ENCODE measurements around the gene ZMAT3.
"Not testable (repeated sequence)": the region's sequence is repeated elsewhere in the genome, so short reads cannot be mapped to it uniquely, and the experiment has no call there.

Gene ZMAT3

GRCh38 chr3:179038216-179038898 is 33.3 kb downstream of the ZMAT3 start:
- Histone ChIP-seq H3K27me3 (ENCODE audit: insufficient read depth, poor library complexity, severe bottlenecking) (no peaks in the 10 kb centered on the region), H3K27ac (ENCODE audit: poor library complexity, severe bottlenecking) (peak overlapping the region; percentile 50), H3K9me3 (ENCODE audit: severe bottlenecking) (no peaks in the 10 kb centered on the region), H3K4me3 (ENCODE audit: severe bottlenecking) (no peak overlapping the region), H3K36me3 (ENCODE audit: low read depth) (no peaks in the 10 kb centered on the region), H3K4me1 (ENCODE audit: insufficient read depth, poor library complexity, severe bottlenecking) (peaks cover 11% of the 10 kb centered on the region)
- no peak for TF ChIP-seq CTCF (IDR thresholded peaks at IDR 0.05; ENCODE audit: poor library complexity, severe bottlenecking)
- no peak for DNase-seq (ENCODE audit: low spot score)
- ATAC-seq (ENCODE audit: low read depth): no peak

GRCh38 chr3:179037351-179037750 is 34.3 kb downstream of the ZMAT3 start:
- no peak for TF ChIP-seq CTCF (IDR thresholded peaks at IDR 0.05; ENCODE audit: poor library complexity, severe bottlenecking)

GRCh38 chr3:179036626-179037300 is 34.8 kb downstream of the ZMAT3 start:
- Histone ChIP-seq H3K9me3 (ENCODE audit: severe bottlenecking) (no peaks in the 10 kb centered on the region), H3K27me3 (ENCODE audit: insufficient read depth, poor library complexity, severe bottlenecking) (no peaks in the 10 kb centered on the region), H3K4me1 (ENCODE audit: insufficient read depth, poor library complexity, severe bottlenecking) (peaks cover 11% of the 10 kb centered on the region), H3K36me3 (ENCODE audit: low read depth) (no peaks in the 10 kb centered on the region), H3K27ac (ENCODE audit: poor library complexity, severe bottlenecking) (peak overlapping the region; percentile 50), H3K4me3 (ENCODE audit: severe bottlenecking) (no peak overlapping the region)
- no peak for TF ChIP-seq CTCF (IDR thresholded peaks at IDR 0.05; ENCODE audit: poor library complexity, severe bottlenecking)
- DNase-seq (ENCODE audit: low spot score) (no peak), ATAC-seq (ENCODE audit: low read depth) (no peak; the same call in 2 of the 3 replicates)

More at GRCh38 chr3:179037351-179037750, 34.3 kb downstream of the ZMAT3 start:
- peak; percentile 77 for DNase-seq (ENCODE audit: low spot score)
- ATAC-seq (ENCODE audit: low read depth): peak; percentile 100
- no peak overlapping the region for H3K4me3 ChIP-seq (ENCODE audit: severe bottlenecking)
- H3K27me3 ChIP-seq (ENCODE audit: insufficient read depth, poor library complexity, severe bottlenecking): no peaks in the 10 kb centered on the region
- H3K36me3 ChIP-seq (ENCODE audit: low read depth): no peaks in the 10 kb centered on the region
- H3K27ac ChIP-seq (ENCODE audit: poor library complexity, severe bottlenecking): peak overlapping the region; percentile 50
- peaks cover 11% of the 10 kb centered on the region for H3K4me1 ChIP-seq (ENCODE audit: insufficient read depth, poor library complexity, severe bottlenecking)
- H3K9me3 ChIP-seq (ENCODE audit: severe bottlenecking): no peaks in the 10 kb centered on the region

GRCh38 chr3:179036226-179036625 is 35.4 kb downstream of the ZMAT3 start:
- Histone ChIP-seq H3K9me3 (ENCODE audit: severe bottlenecking) (no peaks in the 10 kb centered on the region), H3K27ac (ENCODE audit: poor library complexity, severe bottlenecking) (no peak overlapping the region), H3K36me3 (ENCODE audit: low read depth) (no peaks in the 10 kb centered on the region), H3K4me1 (ENCODE audit: insufficient read depth, poor library complexity, severe bottlenecking) (peaks cover 11% of the 10 kb centered on the region), H3K4me3 (ENCODE audit: severe bottlenecking) (no peak overlapping the region), H3K27me3 (ENCODE audit: insufficient read depth, poor library complexity, severe bottlenecking) (no peaks in the 10 kb centered on the region)
- TF ChIP-seq CTCF (IDR thresholded peaks at IDR 0.05; ENCODE audit: poor library complexity, severe bottlenecking): no peak
- no peak for DNase-seq (ENCODE audit: low spot score)
- ATAC-seq (ENCODE audit: low read depth): no peak

GRCh38 chr3:179035232-179035631 is 36.4 kb downstream of the ZMAT3 start:
- Histone ChIP-seq H3K27me3 (ENCODE audit: insufficient read depth, poor library complexity, severe bottlenecking) (no peaks in the 10 kb centered on the region), H3K4me1 (ENCODE audit: insufficient read depth, poor library complexity, severe bottlenecking) (peaks cover 11% of the 10 kb centered on the region), H3K27ac (ENCODE audit: poor library complexity, severe bottlenecking) (no peak overlapping the region), H3K36me3 (ENCODE audit: low read depth) (no peaks in the 10 kb centered on the region), H3K9me3 (ENCODE audit: severe bottlenecking) (no peaks in the 10 kb centered on the region), H3K4me3 (ENCODE audit: severe bottlenecking) (no peak overlapping the region)
- ATAC-seq (ENCODE audit: low read depth): no peak
- no peak for DNase-seq (ENCODE audit: low spot score)
- no peak for TF ChIP-seq CTCF (IDR thresholded peaks at IDR 0.05; ENCODE audit: poor library complexity, severe bottlenecking)

- not testable (repeated sequence) for H3K4me3 ChIP-seq (ENCODE audit: severe bottlenecking); H3K27me3 ChIP-seq (ENCODE audit: insufficient read depth, poor library complexity, severe bottlenecking); H3K36me3 ChIP-seq (ENCODE audit: low read depth); H3K27ac ChIP-seq (ENCODE audit: poor library complexity, severe bottlenecking); H3K9me3 ChIP-seq (ENCODE audit: severe bottlenecking); ATAC-seq (ENCODE audit: low read depth); DNase-seq (ENCODE audit: low spot score)
- peaks cover 11% of the 10 kb centered on the region for H3K4me1 ChIP-seq (ENCODE audit: insufficient read depth, poor library complexity, severe bottlenecking)
Observed at GRCh38 chr3:179033304-179033657, 38.3 kb downstream of the ZMAT3 start.
